H9 (cell line): ENCODE measurements around the gene SDC4. TPM values are rescaled to one million over a fixed set of nuclear protein-coding genes. Genes with fewer than 3 reads are reported as not detected.

Source experiments
- DNase-seq: peaks from one replicate; pipeline ENCODE4 v3.0.0-alpha.2; 2017
- H2AFZ ChIP-seq: one replicate; pipeline ENCODE4 v1.6.1; 2013; ENCODE audit warnings: mild to moderate bottlenecking, low read length, control low read depth, moderate library complexity
- H2AK5ac ChIP-seq: 2 replicates; pipeline ENCODE4 v1.6.1; 2013; ENCODE audit warnings: low read length, control low read depth, mixed read lengths; ENCODE audit not compliant: insufficient read length
- H2BK120ac ChIP-seq: one replicate; pipeline ENCODE4 v1.6.1; 2013; ENCODE audit warnings: low read depth, mild to moderate bottlenecking, low read length, control low read depth, inconsistent platforms; ENCODE audit not compliant: poor library complexity, severe bottlenecking
- H2BK12ac ChIP-seq: 2 replicates; pipeline ENCODE4 v1.6.1; 2013; ENCODE audit warnings: low read length, control low read depth, mixed read lengths, low read depth; ENCODE audit not compliant: insufficient read length
- H2BK15ac ChIP-seq: 2 replicates; pipeline ENCODE4 v1.6.1; 2013; ENCODE audit warnings: low read depth, low read length, control low read depth
- H2BK20ac ChIP-seq: one replicate; pipeline ENCODE4 v1.6.1; 2013; ENCODE audit warnings: low read depth, mild to moderate bottlenecking, low read length, control low read depth, inconsistent platforms; ENCODE audit not compliant: poor library complexity, severe bottlenecking
- H2BK5ac ChIP-seq: 2 replicates; pipeline ENCODE4 v1.6.1; 2013; ENCODE audit warnings: low read length, control low read depth, mixed read lengths; ENCODE audit not compliant: insufficient read length
- H3K14ac ChIP-seq: 2 replicates; pipeline ENCODE4 v1.6.1; 2013; ENCODE audit warnings: low read length, control low read depth; ENCODE audit not compliant: insufficient read depth
- H3K18ac ChIP-seq: 2 replicates; pipeline ENCODE4 v1.6.1; 2013; ENCODE audit warnings: low read depth, mild to moderate bottlenecking, mixed read lengths, low read length, control low read depth; ENCODE audit not compliant: insufficient read length
- H3K23ac ChIP-seq: 2 replicates; pipeline ENCODE4 v1.6.1; 2013; ENCODE audit warnings: low read length, control low read depth, mixed read lengths, low read depth; ENCODE audit not compliant: insufficient read length
- H3K23me2 ChIP-seq: 2 replicates; pipeline ENCODE4 v1.6.1; 2013; ENCODE audit warnings: low read depth, mild to moderate bottlenecking, mixed read lengths, low read length, control low read depth; ENCODE audit not compliant: insufficient read length, poor library complexity, severe bottlenecking
- H3K27ac ChIP-seq: 2 replicates; pipeline ENCODE4 v1.5.1; 2013; ENCODE audit warnings: low read length, control low read depth, mixed read lengths, low read depth; ENCODE audit not compliant: insufficient read length
- H3K27me3 ChIP-seq: 2 replicates; pipeline ENCODE4 v1.6.1; 2013; ENCODE audit warnings: low read length, control low read depth, inconsistent platforms; ENCODE audit not compliant: insufficient read depth
- H3K4ac ChIP-seq: 2 replicates; pipeline ENCODE4 v1.6.1; 2013; ENCODE audit warnings: low read depth, mild to moderate bottlenecking, control low read depth, inconsistent platforms, low read length, moderate library complexity
- H3K4me1 ChIP-seq: 2 replicates; pipeline ENCODE4 v1.6.1; 2013; ENCODE audit warnings: low read length, control low read depth, inconsistent platforms; ENCODE audit not compliant: insufficient read depth
- H3K4me2 ChIP-seq: 2 replicates; pipeline ENCODE4 v1.6.1; 2013; ENCODE audit warnings: low read length, control low read depth, mixed read lengths; ENCODE audit not compliant: insufficient read length, insufficient read depth
- H3K56ac ChIP-seq: 2 replicates; pipeline ENCODE4 v1.6.1; 2013; ENCODE audit warnings: low read depth, mild to moderate bottlenecking, mixed read lengths, low read length, control low read depth; ENCODE audit not compliant: insufficient read length
- H3K79me1 ChIP-seq: 2 replicates; pipeline ENCODE4 v1.6.1; 2013; ENCODE audit warnings: low read depth, mild to moderate bottlenecking, moderate library complexity, low read length, control low read depth, inconsistent platforms; ENCODE audit not compliant: insufficient read depth, poor library complexity, severe bottlenecking
- H3K79me2 ChIP-seq: 2 replicates; pipeline ENCODE4 v1.6.1; 2013; ENCODE audit warnings: low read length, control low read depth, inconsistent platforms; ENCODE audit not compliant: insufficient read depth
- H3K9ac ChIP-seq: 2 replicates; pipeline ENCODE4 v1.6.1; 2013; ENCODE audit warnings: low read length, control low read depth, mixed read lengths; ENCODE audit not compliant: insufficient read length; ENCODE audit errors: extremely low read depth
- H3K9me3 ChIP-seq: one replicate; pipeline ENCODE4 v1.6.1; 2013; ENCODE audit warnings: low read depth, low read length, inconsistent platforms; ENCODE audit not compliant: control insufficient read depth
- H3T11ph ChIP-seq: one replicate; pipeline ENCODE4 v1.6.1; 2013; ENCODE audit warnings: mild to moderate bottlenecking, low read length, control low read depth, inconsistent platforms
- H4K20me1 ChIP-seq: one replicate; pipeline ENCODE4 v1.6.1; 2013; ENCODE audit not compliant: control insufficient read depth, insufficient read length, insufficient read depth
- H4K5ac ChIP-seq: 2 replicates; pipeline ENCODE4 v1.6.1; 2013; ENCODE audit warnings: low read depth, mild to moderate bottlenecking, mixed read lengths, low read length, control low read depth; ENCODE audit not compliant: insufficient read length
- H4K8ac ChIP-seq: replicated peaks from 2 replicates; pipeline ENCODE4 v1.6.1; 2013; ENCODE audit warnings: low read length, control low read depth, mixed read lengths, low read depth; ENCODE audit not compliant: insufficient read length
- H4K91ac ChIP-seq: 2 replicates; pipeline ENCODE4 v1.6.1; 2013; ENCODE audit warnings: low read depth, mild to moderate bottlenecking, moderate library complexity, mixed read lengths, low read length, control low read depth; ENCODE audit not compliant: insufficient read length
- H3K27ac Mint-ChIP-seq, 3 experiments: 2 replicates in 2 of 3; 3 replicates in 1 of 3; pipeline ENCODE4 v1.8.0; 2020 to 2021; ENCODE audit warnings: mixed read lengths in 3 of 3, mild to moderate bottlenecking in 1 of 3, moderate library complexity in 1 of 3
- H3K27me3 Mint-ChIP-seq: 2 replicates; pipeline ENCODE4 v1.8.0; 2021; ENCODE audit warnings: low read depth, mild to moderate bottlenecking, moderate library complexity, mixed read lengths
- H3K36me3 Mint-ChIP-seq, 3 experiments: 2 replicates in 2 of 3; 3 replicates in 1 of 3; pipeline ENCODE4 v1.8.0; 2020 to 2021; ENCODE audit warnings: low read depth in 3 of 3, mixed read lengths in 3 of 3; ENCODE audit not compliant: insufficient read depth in 1 of 3
- H3K4me1 Mint-ChIP-seq, 2 experiments: 2 replicates each; pipeline ENCODE4 v1.8.0; 2020; ENCODE audit warnings: mixed read lengths in 2 of 2
- H3K4me3 Mint-ChIP-seq, 2 experiments: 2 replicates in 1 of 2; 3 replicates in 1 of 2; pipeline ENCODE4 v1.8.0; 2020 to 2021; ENCODE audit warnings: mild to moderate bottlenecking in 2 of 2, mixed read lengths in 2 of 2, moderate library complexity in 1 of 2
- H3K9me3 Mint-ChIP-seq, 2 experiments: 2 replicates in 1 of 2; 3 replicates in 1 of 2; pipeline ENCODE4 v1.8.0; 2020; ENCODE audit warnings: mild to moderate bottlenecking in 2 of 2, mixed read lengths in 2 of 2, moderate library complexity in 1 of 2
- WGBS: extraction: QIAGEN DNeasy Blood & Tissue Kit; methylation state at CpG from one replicate; pipeline ENCODE4 v1.1.7; 2013; ENCODE audit warnings: missing lambda C conversion rate, low lambda C conversion rate, mixed read lengths; ENCODE audit not compliant: insufficient read length; ENCODE audit errors: extremely low coverage; 5-methylcytosine and 5-hydroxymethylcytosine counted together
- total RNA-seq: library from RNA; stranded (reverse); gene quantifications from 2 replicates; pipeline ENCODE4 v1.2.1, GENCODE V29; 2021
- TF ChIP-seq, protein P1 (sequence below): fragments of 200-600 bp; sonication (generic); conservative IDR thresholded peaks from 3 replicates; pipeline ENCODE4 v1.8.0; 2021; ENCODE audit warnings: antibody characterized with exemption, mild to moderate bottlenecking

The SDC4 gene
- total RNA-seq, 1 experiment from 2014 or later, result 50.7 TPM

DNA sequence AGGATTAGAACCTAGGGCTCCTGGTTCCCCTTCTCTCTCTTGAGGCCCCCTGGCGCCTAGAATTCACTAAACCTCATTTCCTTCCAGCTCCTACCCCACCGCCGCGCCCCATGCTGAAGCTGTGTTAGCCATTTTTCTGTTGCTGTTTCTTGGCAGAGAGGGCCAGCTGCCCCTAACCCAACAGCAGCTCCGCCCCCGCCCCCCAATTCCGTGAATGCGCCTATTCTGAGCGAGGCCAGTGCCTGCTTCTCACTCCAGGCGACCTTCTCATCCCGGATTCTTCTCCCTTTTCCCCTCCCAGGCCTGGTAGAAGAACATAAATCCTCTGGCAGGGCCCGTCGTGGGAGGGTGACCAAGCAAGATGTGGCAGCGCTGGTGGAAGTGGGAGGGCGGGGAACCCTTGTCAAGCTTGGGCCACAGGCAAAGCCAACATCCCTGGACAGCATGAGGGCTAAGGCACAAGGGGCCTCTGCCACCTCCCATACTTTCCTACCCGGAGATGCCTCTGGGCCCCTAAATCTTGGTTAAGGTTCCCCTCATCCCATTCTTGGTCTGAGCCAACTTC, 41.1 kb downstream of the SDC4 start:
- Histone ChIP-seq H3K4ac (no peak overlapping the region), H2BK120ac (no peak overlapping the region), H3K4me1 (no peaks in the 10 kb centered on the region), H4K5ac (no peak overlapping the region), H3K27me3 (no peaks in the 10 kb centered on the region), H4K20me1 (no peaks in the 10 kb centered on the region), H2BK20ac (no peak overlapping the region), H3T11ph (no peak overlapping the region), H2BK15ac (no peak overlapping the region), H2AFZ (no peak overlapping the region), H3K79me2 (no peaks in the 10 kb centered on the region), H3K14ac (no peak overlapping the region), H3K79me1 (no peaks in the 10 kb centered on the region), H3K23ac (no peak overlapping the region), H3K23me2 (peaks cover 2% of the 10 kb centered on the region), H3K9ac (no peak overlapping the region), H2AK5ac (no peak overlapping the region), H3K27ac (no peak overlapping the region), H3K4me2 (no peak overlapping the region), H3K9me3 (no peaks in the 10 kb centered on the region), H2BK12ac (no peak overlapping the region), H2BK5ac (no peak overlapping the region), H3K18ac (no peak overlapping the region), H4K91ac (no peak overlapping the region), H4K8ac (no peak overlapping the region), H3K56ac (no peak overlapping the region)
- DNase-seq, result peak; percentile 32
- Mint-ChIP-seq H3K36me3 (no peaks in the 10 kb centered on the region), H3K9me3 (peaks cover 4 to 6% of the 10 kb centered on the region in 2 experiments; a peak in 3 of 5 replicates), H3K27ac (no peak overlapping the region), H3K4me3 (no peak overlapping the region), H3K4me1 (peaks cover 10 to 26% of the 10 kb centered on the region in 2 experiments), H3K27me3 (peaks cover 30% of the 10 kb centered on the region)
- no CpG with 5 or more reads among the region's 16 CpGs for WGBS
- TF ChIP-seq, protein P1, sequence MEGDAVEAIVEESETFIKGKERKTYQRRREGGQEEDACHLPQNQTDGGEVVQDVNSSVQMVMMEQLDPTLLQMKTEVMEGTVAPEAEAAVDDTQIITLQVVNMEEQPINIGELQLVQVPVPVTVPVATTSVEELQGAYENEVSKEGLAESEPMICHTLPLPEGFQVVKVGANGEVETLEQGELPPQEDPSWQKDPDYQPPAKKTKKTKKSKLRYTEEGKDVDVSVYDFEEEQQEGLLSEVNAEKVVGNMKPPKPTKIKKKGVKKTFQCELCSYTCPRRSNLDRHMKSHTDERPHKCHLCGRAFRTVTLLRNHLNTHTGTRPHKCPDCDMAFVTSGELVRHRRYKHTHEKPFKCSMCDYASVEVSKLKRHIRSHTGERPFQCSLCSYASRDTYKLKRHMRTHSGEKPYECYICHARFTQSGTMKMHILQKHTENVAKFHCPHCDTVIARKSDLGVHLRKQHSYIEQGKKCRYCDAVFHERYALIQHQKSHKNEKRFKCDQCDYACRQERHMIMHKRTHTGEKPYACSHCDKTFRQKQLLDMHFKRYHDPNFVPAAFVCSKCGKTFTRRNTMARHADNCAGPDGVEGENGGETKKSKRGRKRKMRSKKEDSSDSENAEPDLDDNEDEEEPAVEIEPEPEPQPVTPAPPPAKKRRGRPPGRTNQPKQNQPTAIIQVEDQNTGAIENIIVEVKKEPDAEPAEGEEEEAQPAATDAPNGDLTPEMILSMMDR, result no peak
